Measurements from ENCODE around the gene MRPL55.

The MRPL55 gene

GRCh38 chr1:228102791-228103620 is 6.1 kb downstream of the MRPL55 start, which contains the start of gene C1orf35:
TSS of gene C1orf35 (minus strand) at chr1:228103325. CDS start at chr1:228103227, 98 bp downstream.
- FAIRE-seq = peak; percentile 92
- peak; percentile 97 for DNase-seq (ENCODE audit: insufficient read length, low spot score)

GRCh38 chr1:228101994-228102790 is 6.9 kb downstream of the MRPL55 start:
- FAIRE-seq = no peak

GRCh38 chr1:228101614-228101993 is 7.5 kb downstream of the MRPL55 start:
- DNase-seq (ENCODE audit: insufficient read length, low spot score) (no peak), FAIRE-seq (no peak)

More at GRCh38 chr1:228101994-228102790, 6.9 kb downstream of the MRPL55 start:
- DNase-seq (ENCODE audit: insufficient read length, low spot score) = peak; percentile 53

- DNase-seq (ENCODE audit: insufficient read length, low spot score) (no peak), FAIRE-seq (peak; percentile 40)
Measured at GRCh38 chr1:228100822-228101613, 8.1 kb downstream of the MRPL55 start.

- no peak for DNase-seq (ENCODE audit: insufficient read length, low spot score)
- no peak for FAIRE-seq
Measured at GRCh38 chr1:228099331-228099732, 9.8 kb downstream of the MRPL55 start.

- FAIRE-seq (no peak), DNase-seq (ENCODE audit: insufficient read length, low spot score) (no peak)
Measured at GRCh38 chr1:228098323-228098931, 10.7 kb downstream of the MRPL55 start.

GRCh38 chr1:228097333-228098081 is 11.6 kb downstream of the MRPL55 start:
- DNase-seq (ENCODE audit: insufficient read length, low spot score) (no peak), FAIRE-seq (no peak)

GRCh38 chr1:228096416-228097332 is 12.4 kb downstream of the MRPL55 start:
- FAIRE-seq (no peak), DNase-seq (ENCODE audit: insufficient read length, low spot score) (no peak)

GRCh38 chr1:228095938-228096337 is 13.2 kb downstream of the MRPL55 start:
- DNase-seq (ENCODE audit: insufficient read length, low spot score) (no peak), FAIRE-seq (no peak)

GRCh38 chr1:228095161-228095560 is 13.9 kb downstream of the MRPL55 start:
- no peak for FAIRE-seq

GRCh38 chr1:228094432-228095016 is 14.6 kb downstream of the MRPL55 start:
- no peak for DNase-seq (ENCODE audit: insufficient read length, low spot score)
- no peak for FAIRE-seq

More at GRCh38 chr1:228095161-228095560, 13.9 kb downstream of the MRPL55 start:
- no peak for DNase-seq (ENCODE audit: insufficient read length, low spot score)

GRCh38 chr1:228093050-228093906 is 15.8 kb downstream of the MRPL55 start:
- DNase-seq (ENCODE audit: insufficient read length, low spot score) = no peak
- FAIRE-seq = no peak

GRCh38 chr1:228092342-228093049 is 16.6 kb downstream of the MRPL55 start:
- no peak for FAIRE-seq
- DNase-seq (ENCODE audit: insufficient read length, low spot score) = no peak

- FAIRE-seq (no peak), DNase-seq (ENCODE audit: insufficient read length, low spot score) (no peak)
Measured at GRCh38 chr1:228091084-228091483, 18.0 kb downstream of the MRPL55 start.

GRCh38 chr1:228090613-228091081 is 18.5 kb downstream of the MRPL55 start:
- no peak for DNase-seq (ENCODE audit: insufficient read length, low spot score)
- no peak for FAIRE-seq

GRCh38 chr1:228089519-228090380 is 19.3 kb downstream of the MRPL55 start:
- FAIRE-seq (no peak), DNase-seq (ENCODE audit: insufficient read length, low spot score) (no peak)

All from GM19239 (cell line).